ENCODE data around the gene PCK2.
A peak's percentile ranks its signal among the peaks of the same experiment; 100 is the strongest.

Gene PCK2

DNA sequence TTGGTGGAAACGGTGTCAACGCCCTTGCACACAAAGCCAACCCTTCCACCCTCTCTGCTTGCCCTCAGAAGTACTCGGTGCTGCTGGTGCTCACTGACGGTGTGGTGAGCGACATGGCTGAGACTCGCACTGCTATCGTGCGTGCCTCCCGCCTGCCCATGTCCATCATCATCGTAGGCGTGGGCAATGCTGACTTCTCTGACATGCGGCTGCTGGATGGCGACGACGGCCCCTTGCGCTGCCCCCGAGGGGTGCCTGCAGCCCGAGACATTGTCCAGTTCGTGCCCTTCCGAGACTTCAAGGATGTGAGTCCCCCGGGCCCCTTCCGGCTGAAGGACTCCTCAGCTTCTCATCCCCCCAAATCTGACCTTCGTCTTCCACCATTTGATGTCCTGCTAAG lies 17.0 kb upstream of the PCK2 start:
- DNase-seq: no peak

GRCh38 chr14:24078146-24078545 lies 16.0 kb upstream of the PCK2 start:
- DNase-seq: no peak

- DNase-seq: peak in 1 of 2 donors; percentile 20
Observed at GRCh38 chr14:24079491-24080141, 14.5 kb upstream of the PCK2 start.

GRCh38 chr14:24080142-24080530 lies 14.0 kb upstream of the PCK2 start:
- DNase-seq: peak in 1 of 2 donors; percentile 13

DNA sequence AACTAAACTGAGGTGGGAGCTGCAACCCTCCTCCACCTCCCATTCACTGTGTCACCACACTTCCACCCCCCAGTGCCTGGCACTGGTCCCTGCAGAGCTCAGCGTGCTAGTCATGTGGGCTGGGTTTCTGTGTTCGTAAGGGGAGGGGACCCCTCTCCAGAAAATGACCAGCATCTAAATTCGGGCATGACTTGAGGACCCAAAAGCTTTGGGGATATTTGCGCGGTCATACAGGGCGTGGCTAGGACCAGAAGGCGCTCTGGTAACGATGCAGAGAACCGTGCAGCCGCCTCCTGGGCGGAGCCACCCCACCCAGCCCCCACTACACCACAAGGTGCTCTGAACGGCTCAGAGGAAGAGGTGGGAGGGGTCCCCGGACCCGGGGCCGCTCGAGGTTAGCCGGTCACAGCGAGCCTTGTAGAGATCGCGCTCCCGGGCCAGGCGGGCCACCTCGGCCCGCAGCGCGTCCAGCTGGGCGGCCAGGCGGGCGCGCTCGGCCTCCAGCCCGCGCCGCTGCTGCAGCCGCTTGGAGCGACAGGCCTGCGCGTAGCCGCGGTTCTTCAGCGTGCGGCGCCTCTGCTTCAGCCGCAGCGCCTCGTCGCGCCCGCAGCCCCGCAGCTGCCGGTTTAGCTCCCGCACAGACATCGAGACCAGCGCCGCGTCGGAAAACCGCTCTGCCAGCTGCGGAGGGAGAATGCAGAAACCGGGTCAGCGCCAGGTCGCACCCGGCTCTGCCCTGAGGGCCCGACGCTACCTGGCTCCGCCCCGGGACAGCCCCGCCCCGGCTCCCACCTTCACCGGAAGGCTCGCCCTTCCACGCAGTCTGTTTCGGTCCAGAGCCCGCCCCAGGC lies 13.0 kb upstream of the PCK2 start:
- peak; percentile 34 to 39 for DNase-seq

- DNase-seq: no peak
Observed at GRCh38 chr14:24081739-24082211, 12.3 kb upstream of the PCK2 start.

DNA sequence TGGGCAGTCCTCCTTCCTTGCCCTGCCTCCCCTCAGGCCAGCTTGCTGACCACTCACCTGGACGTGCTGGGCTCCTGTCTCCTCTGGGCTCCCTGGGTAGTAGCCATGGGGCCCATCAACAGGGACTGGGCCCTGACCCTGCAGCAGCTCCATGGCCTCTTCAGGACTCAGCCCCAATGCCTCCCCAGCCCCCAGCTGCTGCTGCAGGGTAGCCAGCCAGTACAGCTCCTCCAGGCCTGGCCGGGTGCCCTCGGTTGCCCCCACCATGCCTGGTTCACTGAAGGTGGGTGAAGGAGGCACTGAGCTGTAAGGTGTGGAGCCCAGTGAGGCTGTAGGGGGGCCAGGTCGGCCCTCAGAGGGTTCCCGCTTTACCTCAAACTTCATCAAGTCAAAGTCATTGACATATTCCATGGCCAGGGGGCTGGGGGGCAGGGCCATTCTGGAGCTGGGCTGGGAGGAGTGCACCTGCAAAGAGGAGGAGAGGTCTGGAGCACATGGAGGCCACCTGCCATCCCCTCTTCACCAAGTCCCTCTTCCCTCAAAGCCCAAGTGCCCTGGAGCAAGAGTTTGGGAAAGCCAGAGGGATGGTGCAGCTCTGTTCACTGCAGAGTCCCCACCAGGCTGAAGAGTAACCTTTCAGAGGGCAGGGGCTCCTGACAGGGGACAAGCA lies 11.6 kb upstream of the PCK2 start:
- DNase-seq: no peak

- DNase-seq: no peak
Observed at GRCh38 chr14:24083462-24083861, 10.6 kb upstream of the PCK2 start.

DNA sequence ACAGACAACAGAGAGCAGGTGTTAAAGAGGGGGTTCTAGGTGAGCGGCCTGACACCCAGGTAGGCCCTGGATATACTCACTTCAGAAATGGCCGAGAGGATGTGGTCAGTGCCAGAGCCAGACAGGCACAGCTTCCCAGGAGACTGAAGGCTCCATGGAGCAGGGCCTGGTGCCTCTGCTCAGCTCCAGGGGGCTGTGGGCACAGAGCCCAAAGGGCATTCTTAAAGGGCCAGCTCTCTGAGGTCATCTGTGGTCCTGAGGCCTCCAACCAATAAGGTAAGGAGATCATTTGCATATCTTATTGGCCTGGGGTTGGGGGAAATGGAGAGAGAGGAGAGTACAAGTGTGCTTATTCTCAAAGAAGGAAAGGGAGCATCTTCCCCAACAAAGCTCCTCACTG lies 9.7 kb upstream of the PCK2 start:
- no peak for DNase-seq

DNA sequence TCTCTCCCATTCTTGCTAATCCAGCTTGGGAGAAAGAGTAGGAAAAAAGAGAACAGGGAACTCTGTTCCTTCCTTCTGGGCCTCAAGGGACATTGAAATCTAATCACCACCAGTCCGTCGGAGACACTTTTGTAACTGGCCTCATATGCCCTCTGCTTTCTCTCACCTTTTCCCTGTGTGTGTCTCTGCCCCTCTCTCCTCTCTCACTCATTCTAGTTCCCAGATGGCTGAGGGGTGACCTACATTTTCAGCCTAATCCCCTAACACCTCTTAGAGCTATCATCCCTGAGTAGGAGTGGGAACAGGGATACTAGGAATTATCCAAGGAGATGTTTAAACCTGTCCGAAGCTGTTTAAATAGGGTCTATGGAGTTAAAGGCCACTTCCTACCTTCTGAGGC lies 8.9 kb upstream of the PCK2 start:
- DNase-seq: no peak

DNA sequence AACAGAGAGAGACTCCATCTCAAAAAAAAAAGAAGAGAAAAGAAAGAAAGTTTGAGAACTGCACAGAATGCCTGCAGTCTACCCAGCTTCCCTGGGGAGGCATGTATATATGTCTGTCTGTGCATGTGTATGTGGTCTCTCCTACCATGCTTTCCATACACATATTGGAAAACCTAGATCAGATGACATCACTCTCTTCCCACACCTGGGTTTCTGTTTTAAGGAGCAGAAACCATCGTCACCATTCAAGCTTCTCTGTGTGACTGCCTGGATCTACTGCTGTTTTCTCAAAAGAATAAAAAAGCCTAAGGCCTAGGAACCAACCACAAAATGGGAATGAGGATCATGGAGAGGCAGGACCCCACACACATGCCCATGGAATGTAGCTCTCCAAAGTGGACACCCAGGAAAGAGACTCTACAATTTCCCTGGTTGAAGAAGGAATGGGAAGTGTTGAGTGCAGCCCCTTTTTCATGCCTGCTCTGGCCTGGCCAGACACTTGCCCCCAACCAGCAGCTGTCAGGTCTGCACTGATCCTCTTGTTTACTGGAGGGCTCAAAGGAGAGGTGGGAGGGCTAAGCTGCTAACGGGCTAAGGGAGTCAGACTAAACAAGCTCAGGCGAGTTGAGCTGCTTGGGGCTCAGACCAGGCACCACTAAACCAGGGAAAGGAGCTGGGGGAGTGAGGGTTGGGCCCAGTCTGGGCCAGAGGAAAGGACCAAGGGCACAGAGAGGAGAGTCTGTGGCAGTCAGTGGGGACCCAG lies 7.7 kb upstream of the PCK2 start:
- DNase-seq: no peak

DNA sequence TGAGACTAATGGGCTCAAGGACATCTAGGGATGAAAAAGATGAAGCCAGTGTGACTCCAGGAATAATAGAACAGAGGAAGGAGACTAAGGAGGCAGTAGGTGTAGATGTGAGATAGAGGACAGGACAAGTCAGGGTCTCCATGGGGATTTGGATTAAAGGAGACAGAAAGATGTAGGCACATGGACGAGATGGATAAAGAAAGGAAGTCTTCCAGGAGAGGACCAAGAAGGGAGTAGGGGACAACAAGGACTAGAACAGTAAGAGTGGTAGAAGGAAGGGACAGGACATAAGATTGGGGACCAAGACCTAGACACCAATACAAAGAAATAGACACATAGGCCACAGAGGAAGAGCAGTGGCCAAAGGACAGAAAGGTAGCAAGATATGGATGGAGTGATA lies 7.1 kb upstream of the PCK2 start:
- DNase-seq: no peak

DNA sequence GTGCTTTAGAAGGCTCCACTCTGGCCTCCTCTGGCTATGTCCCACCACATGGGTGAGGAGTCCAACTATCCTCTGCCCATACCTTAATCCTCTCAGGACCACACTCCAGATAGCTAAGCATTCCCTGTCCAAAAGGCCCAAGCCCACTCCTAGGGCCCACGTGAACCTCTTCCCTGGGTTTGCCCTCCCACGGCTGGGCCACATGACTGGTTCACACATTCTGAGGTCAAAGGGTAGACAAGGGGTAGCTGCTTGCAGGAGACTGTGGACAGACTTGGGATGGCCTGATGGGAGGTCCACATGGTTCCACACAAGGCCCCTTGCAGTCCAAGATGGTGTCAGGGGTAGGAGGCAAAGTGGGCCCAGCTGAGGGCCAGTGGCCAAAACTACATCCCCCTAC lies 6.0 kb upstream of the PCK2 start:
- DNase-seq: no peak

GRCh38 chr14:24089890-24090289 lies 4.2 kb upstream of the PCK2 start:
- DNase-seq: no peak

DNA sequence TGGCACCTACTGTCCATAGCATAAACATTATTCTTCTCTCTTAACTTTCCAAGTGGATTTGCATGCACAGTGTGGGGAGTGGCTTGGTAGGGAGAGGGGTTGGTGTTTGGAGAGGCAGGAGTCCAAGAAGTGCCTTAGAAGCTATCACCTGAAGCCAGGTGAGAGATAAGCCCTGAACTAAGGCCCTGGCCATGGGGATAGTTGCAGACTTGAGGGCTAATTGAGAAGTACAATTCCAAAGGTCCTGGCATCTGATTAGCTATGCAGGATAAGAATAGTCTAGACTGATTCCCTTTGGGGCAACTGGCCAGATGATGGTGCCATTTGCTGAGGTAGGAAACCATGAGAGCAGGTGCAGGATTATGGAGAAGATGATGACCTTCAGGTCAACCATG lies 2.0 kb upstream of the PCK2 start:
- DNase-seq: no peak

DNA sequence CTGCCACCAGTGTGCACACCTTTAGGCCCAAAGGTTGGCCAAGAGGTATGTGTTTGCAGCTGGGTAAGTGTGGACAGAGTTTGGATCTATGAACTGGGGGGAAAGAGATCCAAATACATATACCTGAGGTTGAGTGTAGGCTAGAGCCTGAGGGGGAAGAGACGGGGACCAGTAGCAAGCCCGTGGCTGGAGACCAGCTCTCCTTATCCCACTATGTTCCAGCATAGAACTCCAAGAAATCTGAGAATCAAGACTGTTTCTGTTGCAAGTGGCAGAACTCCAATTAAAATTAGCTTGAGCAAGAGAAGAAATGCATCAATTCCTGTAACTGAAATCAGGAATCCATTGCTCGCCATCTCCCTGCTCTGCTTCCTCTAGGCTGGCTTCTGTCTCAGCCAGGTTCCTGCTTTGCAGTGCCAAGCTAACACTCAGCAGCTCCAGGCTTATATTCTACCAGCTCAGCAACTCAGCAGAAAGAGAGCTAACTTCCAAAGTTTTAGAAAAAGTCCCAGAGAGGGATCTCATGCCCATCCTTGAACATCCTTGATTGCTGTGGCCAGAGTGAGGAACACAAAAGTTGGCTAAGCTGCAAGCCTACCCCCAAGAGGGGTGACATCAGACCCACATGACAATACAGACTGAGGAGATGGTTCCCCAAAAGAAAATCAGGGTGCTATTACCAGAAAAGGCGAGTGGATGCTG lies 1.5 kb upstream of the PCK2 start:
- no peak for DNase-seq

DNA sequence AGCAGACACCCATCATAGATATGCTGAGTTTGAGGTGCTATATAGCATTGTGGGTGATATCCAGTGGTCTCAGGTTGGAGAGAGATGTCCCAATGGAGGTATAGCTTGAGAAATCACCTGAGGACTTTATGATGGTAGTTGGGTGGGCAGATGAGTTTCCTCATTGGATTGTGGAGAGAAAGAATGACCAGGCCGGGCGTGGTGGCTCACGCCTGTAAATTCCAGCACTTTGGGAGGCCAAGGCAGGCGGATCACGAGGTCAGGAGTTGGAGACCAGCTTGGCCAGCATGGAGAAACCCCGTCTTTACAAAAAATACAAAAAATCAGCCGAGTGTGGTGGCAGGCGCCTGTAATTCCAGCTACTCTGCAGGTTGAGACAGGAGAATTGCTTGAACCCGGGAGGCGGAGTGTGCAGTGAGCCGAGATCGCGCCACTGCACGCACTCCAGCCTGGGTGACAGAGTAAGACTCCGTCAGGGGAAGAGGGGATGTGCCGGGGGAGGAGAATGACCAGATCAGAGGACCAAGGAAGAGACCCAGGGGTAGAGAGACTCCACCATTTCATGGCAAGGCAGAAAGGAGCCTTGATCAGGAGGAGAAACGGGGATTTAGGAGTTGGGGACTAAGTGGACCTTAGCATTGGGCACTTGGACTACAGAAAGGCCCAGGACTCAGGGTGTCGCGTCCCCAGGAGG lies 757 bp upstream of the PCK2 start:
- DNase-seq: no peak

GRCh38 chr14:24094841-24095270 lies 745 bp downstream of the PCK2 start:
- DNase-seq: peak in 1 of 2 donors; percentile 27

- peak in 1 of 2 donors; percentile 7 for DNase-seq
Observed at GRCh38 chr14:24095271-24096068, 1.4 kb downstream of the PCK2 start.

DNA sequence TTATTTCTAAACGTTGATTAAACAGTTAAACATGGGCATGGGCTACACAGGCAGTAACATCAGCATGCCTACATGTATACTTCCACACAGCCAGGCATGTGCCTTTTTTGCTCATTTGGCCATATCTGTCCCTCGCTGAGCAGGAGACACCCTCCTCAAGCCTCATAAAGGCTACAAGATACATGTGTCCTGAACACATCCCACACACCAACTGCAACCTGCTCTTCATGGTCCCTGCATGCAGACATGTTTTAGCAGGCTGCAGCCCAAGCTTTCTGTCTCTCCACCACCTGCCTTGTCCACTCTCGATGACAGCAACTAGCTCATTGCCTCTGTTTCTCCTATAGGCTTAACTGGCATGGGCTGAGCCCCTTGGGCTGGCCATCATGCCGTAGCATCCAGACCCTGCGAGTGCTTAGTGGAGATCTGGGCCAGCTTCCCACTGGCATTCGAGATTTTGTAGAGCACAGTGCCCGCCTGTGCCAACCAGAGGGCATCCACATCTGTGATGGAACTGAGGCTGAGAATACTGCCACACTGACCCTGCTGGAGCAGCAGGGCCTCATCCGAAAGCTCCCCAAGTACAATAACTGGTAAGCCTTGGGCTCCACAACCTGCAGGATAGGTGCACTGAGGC lies 2.6 kb downstream of the PCK2 start:
- DNase-seq: no peak

Measured in hippocampal formation (tissue), 2 donors.